Vagina (tissue), 2 donors: ENCODE measurements around the gene FAM162A.

Experiments used
- CTCF ChIP-seq, 3 experiments: fragments of 450-650 bp in 2 of 3; fragments of 200-600 bp in 1 of 3; sonication (generic) in 1 of 3; IDR thresholded peaks; one replicate each; pipeline ENCODE4 v1.5.1; 2017 to 2019; ENCODE audit warnings: antibody characterized with exemption in 3 of 3, mild to moderate bottlenecking in 2 of 3, moderate library complexity in 2 of 3
- POLR2A ChIP-seq, 2 donors: fragments of 450-650 bp; IDR thresholded peaks; one replicate each; pipeline ENCODE4 v1.6.1; 2017; ENCODE audit warnings: antibody characterized with exemption in 2 of 2, mild to moderate bottlenecking in 2 of 2, moderate library complexity in 2 of 2
- POLR2AphosphoS5 ChIP-seq, 2 donors: sonication (generic); formaldehyde crosslinking; IDR thresholded peaks; one replicate each; pipeline ENCODE4 v1.9.0; 2017; ENCODE audit warnings: antibody characterized with exemption in 2 of 2, mild to moderate bottlenecking in 2 of 2, low read depth in 1 of 2; ENCODE audit not compliant: insufficient read depth in 1 of 2

GRCh38 chr3:122374034-122374433 is 9.9 kb upstream of the FAM162A start:
- TF ChIP-seq CTCF (IDR thresholded peaks at IDR 0.05) (no peak), POLR2AphosphoS5 (IDR thresholded peaks at IDR 0.05; ENCODE audit: insufficient read depth in 1 of 2, low read depth in 1 of 2) (no peak), POLR2A (IDR thresholded peaks at IDR 0.05) (no peak)
